RKO (cell line): Measurements from ENCODE around the gene CAMK2A.
"Not testable (repeated sequence)": the region's sequence is repeated elsewhere in the genome, so short reads cannot be mapped to it uniquely, and the experiment has no call there.

Experiments used
- DNase-seq: peaks from one replicate; pipeline ENCODE4 v3.0.0-alpha.2; 2016; ENCODE audit warnings: low spot score

The CAMK2A gene

GRCh38 chr5:150234576-150235499, 54.7 kb downstream of the CAMK2A start:
- DNase-seq: no peak

DNA sequence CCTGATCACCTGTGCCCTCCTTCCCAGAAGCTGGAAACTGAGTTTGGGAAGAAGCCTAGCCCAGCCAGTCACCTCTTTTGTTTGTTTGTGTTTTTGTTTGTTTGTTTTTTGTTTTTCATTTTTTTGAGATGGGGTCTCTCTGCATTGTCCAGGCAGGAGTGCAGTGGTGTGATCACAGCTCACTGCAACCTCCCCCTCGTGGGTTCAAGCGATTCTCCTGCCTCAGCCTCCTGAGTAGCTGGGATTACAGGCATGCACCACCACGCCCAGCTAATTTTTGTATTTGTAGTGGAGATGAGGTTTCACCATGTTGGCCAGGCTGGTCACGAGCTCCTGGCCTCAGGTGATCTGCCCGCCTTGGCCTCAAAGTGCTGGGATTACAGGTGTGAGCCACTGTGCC, 55.9 kb downstream of the CAMK2A start:
- not testable (repeated sequence) for DNase-seq

GRCh38 chr5:150230842-150231241, 58.7 kb downstream of the CAMK2A start:
- no peak for DNase-seq

- DNase-seq: no peak
Observed at GRCh38 chr5:150229571-150229970, 60.0 kb downstream of the CAMK2A start.

- no peak for DNase-seq
Observed at GRCh38 chr5:150227606-150228273, 61.8 kb downstream of the CAMK2A start.

DNA sequence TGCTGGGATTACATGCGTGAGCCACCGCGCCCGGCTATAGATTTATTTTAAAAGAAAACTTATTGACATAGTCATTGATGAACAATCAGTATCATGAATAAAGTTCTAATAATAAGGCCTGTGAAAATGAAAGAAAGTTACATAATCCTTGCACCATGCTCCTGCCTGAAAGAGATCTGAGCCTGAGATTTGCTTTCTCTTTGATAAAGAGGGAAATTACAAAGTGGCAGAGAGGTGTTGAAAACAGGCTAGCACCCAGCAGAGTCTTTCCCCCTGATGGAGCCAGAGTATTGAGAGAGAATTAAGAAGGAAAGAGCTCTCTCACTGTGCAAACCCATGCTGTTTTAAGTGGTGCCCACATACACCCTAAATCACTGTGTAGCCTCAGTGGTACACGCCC, 62.5 kb downstream of the CAMK2A start:
- no peak for DNase-seq

- DNase-seq: no peak
Observed at GRCh38 chr5:150224483-150225027, 65.0 kb downstream of the CAMK2A start.

DNA sequence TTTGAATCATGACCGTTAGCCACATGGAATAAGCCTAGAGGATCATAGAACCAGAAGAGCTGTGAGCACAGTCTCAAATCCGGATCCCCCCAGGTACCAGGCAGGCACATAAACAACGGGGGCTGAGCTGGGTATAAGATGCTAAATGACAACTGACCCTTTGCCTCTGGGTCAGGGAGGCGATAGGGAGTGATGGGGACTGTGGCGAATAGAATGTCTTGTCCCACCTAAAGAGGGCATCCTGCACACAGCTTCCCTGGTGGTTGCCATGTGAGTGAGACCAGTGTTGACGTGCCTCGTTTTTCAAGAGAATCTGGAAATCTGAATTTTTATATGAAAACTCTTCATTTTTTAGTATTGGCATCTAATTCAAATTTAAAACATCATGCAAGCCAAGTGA, 66.1 kb downstream of the CAMK2A start:
- no peak for DNase-seq

- DNase-seq: no peak
Observed at GRCh38 chr5:150222906-150223305, 66.7 kb downstream of the CAMK2A start.

- DNase-seq: no peak
Observed at GRCh38 chr5:150221471-150221870, 68.1 kb downstream of the CAMK2A start.

- DNase-seq: no peak
Observed at GRCh38 chr5:150219861-150220260, 69.7 kb downstream of the CAMK2A start.

GRCh38 chr5:150219142-150219541, 70.4 kb downstream of the CAMK2A start:
- no peak for DNase-seq

GRCh38 chr5:150218693-150219035, 70.9 kb downstream of the CAMK2A start:
- DNase-seq: no peak

- peak; percentile 75 for DNase-seq
Observed at GRCh38 chr5:150217873-150218692, 71.5 kb downstream of the CAMK2A start.

- no peak for DNase-seq
Observed at GRCh38 chr5:150217038-150217437, 72.5 kb downstream of the CAMK2A start.

DNA sequence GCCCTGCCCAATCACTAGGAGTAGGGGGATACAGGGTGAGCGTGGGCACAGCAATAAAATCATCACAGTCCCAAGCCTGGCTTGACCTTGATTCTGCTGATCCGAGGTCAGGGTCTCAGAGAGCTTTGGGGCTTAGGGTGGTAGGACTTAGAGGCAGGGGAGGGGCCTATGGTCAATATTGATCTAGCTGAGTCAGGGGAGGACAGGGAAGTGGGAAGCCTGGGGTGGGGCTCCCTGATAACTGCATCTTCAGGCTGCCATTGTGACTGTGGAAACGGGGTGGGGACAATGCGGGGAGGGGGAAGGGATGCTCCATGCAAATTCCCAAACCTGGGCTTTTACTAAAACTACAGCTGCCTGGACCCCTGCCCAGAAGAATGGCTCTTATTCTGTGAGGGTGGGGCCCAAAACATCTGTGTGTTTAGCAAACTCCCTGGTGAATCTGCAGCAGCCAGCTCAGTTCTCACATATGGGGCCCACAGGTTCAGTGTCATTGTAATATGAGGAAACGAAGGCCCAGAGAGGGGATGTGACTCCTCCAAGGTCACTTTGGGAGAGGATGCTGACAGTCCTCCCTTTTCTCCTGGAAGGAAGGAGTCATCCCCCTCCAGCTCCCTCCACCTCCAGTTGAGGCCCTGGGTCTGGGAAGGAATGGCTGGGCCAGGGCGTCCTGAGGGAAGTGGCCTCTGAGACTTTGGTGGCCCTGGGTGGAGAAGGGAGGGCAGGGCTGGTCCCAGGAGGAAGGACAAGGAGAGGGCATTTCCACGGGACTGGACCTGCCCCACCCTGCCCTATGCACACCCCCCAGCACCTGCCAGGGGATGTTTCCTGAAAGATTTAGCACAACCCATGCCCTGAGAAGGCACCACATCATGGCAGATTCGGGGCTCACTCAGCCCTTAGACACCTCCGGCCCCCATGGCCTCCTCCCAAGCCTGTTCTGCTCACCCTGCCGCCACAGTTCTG, 73.3 kb downstream of the CAMK2A start:
- no peak for DNase-seq

DNA sequence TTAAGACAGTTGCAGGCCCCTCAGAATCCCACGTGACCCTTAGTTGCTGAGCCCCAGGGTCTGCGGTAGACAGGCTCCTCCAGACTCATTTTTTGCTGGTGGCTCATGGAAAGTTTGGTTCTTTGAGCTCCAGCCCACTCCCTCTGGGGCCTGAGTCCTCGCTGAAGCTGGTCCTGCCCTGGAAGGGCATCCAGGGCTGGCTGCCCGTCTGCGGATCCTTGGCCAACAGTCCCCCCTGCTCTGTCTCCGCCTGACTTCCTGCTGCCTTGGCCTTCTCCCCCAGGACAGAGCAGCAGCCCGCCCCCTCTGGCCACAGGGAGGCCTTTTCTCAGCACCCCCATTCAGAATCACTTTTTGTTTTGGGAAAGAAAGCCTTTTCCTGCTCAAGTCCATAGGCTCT, 75.3 kb downstream of the CAMK2A start:
- DNase-seq: no peak

- DNase-seq: no peak
Observed at GRCh38 chr5:150213530-150213929, 76.0 kb downstream of the CAMK2A start.

GRCh38 chr5:150211156-150212030, 78.2 kb downstream of the CAMK2A start:
- no peak for DNase-seq

- DNase-seq: no peak
Observed at GRCh38 chr5:150210644-150211043, 78.9 kb downstream of the CAMK2A start.
